A172 (cell line): ENCODE data around the gene MYT1. TPM values are rescaled to one million over a fixed set of nuclear protein-coding genes. Genes with fewer than 3 reads are reported as not detected.
A peak's percentile ranks its signal among the peaks of the same experiment; 100 is the strongest.

Source experiments
- DNase-seq: peaks from one replicate; pipeline ENCODE4 v3.0.0-alpha.2; 2015; ENCODE audit warnings: low spot score
- total RNA-seq: library from RNA; depleted of rRNA; stranded (reverse); fragments of >200 nt; shearing (Covaris generic); gene quantifications from 2 replicates; pipeline ENCODE4 v1.2.3, GENCODE V29; 2014

The MYT1 gene
- total RNA-seq, 1 experiment from 2014 or later, result 2.4 TPM

GRCh38 chr20:64212755-64213154, 48.5 kb downstream of the MYT1 start:
- no peak for DNase-seq

- DNase-seq, result no peak
Observed at GRCh38 chr20:64214113-64214512, 49.9 kb downstream of the MYT1 start.

GRCh38 chr20:64214952-64215351, 50.7 kb downstream of the MYT1 start:
- DNase-seq, result no peak

GRCh38 chr20:64216036-64216435, 51.8 kb downstream of the MYT1 start:
- DNase-seq, result no peak

- no peak for DNase-seq
Observed at GRCh38 chr20:64216910-64217309, 52.7 kb downstream of the MYT1 start.

- DNase-seq, result no peak
Observed at GRCh38 chr20:64217539-64218221, 53.4 kb downstream of the MYT1 start.

- no peak for DNase-seq
Observed at GRCh38 chr20:64219202-64219601, 55.0 kb downstream of the MYT1 start.

GRCh38 chr20:64219730-64220129, 55.5 kb downstream of the MYT1 start:
- no peak for DNase-seq

- no peak for DNase-seq
Observed at GRCh38 chr20:64220420-64220819, 56.2 kb downstream of the MYT1 start.

- DNase-seq, result peak; percentile 18
Observed at GRCh38 chr20:64220891-64221527, 56.8 kb downstream of the MYT1 start.

GRCh38 chr20:64222291-64222735, 58.1 kb downstream of the MYT1 start:
- DNase-seq, result peak; percentile 16

- DNase-seq, result no peak
Observed at GRCh38 chr20:64222851-64223525, 58.7 kb downstream of the MYT1 start.

- DNase-seq, result no peak
Observed at GRCh38 chr20:64223526-64224067, 59.3 kb downstream of the MYT1 start.

GRCh38 chr20:64224351-64225170, 60.3 kb downstream of the MYT1 start:
- DNase-seq, result peak; percentile 92

- DNase-seq, result no peak
Observed at GRCh38 chr20:64225171-64225595, 60.9 kb downstream of the MYT1 start.

- DNase-seq, result no peak
Observed at GRCh38 chr20:64225828-64226598, 61.8 kb downstream of the MYT1 start.

GRCh38 chr20:64226686-64227580, 62.7 kb downstream of the MYT1 start:
- no peak for DNase-seq

- DNase-seq, result no peak
Observed at GRCh38 chr20:64228086-64228653, 63.9 kb downstream of the MYT1 start.

GRCh38 chr20:64228751-64229506, 64.7 kb downstream of the MYT1 start:
- no peak for DNase-seq
